Pulmonary artery endothelial cell (primary cell): ENCODE measurements around the gene ARID5B. TPM values are rescaled to one million over a fixed set of nuclear protein-coding genes. Genes with fewer than 3 reads are reported as not detected.

Source experiments
- DNase-seq: peaks from one replicate; pipeline ENCODE4 v3.0.0-alpha.2; 2011; ENCODE audit warnings: low read depth, low spot score
- total RNA-seq: library from RNA; depleted of rRNA; stranded (reverse); fragments of >200 nt; gene quantifications from 2 replicates; pipeline ENCODE4 v1.2.3, GENCODE V29; 2014

The ARID5B gene
- total RNA-seq, 1 donor from 2014 or later, result 4.6 TPM

DNA sequence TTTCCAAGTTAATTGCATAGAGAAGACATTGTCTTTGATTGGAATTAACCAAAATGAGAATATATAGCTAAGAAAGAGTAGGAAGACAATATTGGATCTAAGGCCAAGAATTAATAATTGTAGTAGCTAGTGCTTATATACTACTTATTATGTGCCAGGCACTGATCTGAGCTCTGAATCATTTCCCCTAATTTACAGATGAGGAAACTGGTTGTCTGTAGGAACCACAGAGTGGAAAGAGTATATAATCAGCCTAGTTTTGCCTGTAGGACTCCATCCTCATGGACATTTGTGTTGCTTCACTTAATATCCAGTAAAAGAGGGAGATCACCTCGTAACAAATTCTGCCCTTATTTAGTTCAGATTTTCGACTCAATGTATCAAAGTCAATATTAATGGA, 127.9 kb downstream of the ARID5B start:
- no peak for DNase-seq

DNA sequence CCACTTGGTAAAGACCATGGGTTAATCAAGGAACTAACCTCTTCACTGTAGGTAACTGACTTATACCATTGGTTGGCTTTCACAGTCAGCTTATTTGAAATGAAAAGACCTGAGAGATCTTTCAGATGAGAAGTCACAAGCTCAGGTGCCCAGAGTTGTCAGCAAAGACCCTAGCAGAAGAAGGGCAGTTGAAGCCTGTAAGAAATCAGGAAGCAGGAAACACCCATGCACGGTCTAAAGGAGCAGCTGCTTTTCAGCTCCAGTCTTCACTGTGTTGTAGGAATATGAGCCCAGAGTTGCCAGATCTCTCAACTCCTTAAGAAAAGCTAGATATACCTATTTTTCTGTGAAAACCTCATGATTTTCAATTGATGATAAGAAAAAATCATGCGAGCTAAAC, 130.0 kb downstream of the ARID5B start:
- no peak for DNase-seq

DNA sequence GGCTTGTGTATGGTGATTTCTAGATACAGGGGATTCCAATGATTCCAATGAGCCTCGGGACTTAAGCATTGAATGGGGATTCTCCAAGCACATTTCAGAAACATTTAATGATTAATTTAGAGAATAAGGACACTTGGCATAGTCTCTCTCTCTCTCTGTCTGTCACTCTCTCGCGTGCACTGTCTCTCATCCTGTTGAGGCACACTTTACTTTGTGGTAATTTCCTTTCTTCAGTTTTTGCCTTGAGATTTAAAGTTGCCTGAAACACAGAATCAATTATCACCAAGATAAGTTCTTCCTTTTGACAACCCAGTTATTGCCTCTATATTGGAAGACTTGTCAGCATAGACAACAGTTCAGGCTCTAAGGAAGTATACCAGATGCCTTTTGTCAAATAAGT, 131.6 kb downstream of the ARID5B start:
- no peak for DNase-seq

DNA sequence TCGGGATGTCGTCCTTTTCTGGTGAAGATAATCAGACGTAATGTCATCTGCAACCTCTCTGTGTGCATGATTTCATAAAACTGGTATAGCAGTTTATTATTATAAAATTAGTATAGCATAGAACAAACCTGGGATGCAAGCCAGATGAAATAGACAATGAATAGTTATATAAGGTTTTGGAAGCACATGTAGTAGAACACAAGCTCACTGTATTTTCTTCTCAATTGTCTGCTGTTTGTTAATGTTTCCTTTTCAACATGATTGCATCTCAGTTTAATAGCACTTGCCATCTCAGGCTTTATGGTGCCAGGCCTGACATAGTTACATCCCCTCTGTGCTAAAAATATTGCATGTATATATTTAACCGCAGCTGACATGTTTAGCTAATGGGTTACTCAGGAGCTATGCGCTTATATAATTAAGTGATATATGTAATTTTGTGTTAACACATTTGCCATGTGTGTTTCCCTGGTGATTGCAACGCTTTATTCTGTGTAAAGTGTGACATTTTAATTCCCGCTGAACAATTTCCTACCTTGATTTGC, 132.7 kb downstream of the ARID5B start:
- DNase-seq, result no peak

DNA sequence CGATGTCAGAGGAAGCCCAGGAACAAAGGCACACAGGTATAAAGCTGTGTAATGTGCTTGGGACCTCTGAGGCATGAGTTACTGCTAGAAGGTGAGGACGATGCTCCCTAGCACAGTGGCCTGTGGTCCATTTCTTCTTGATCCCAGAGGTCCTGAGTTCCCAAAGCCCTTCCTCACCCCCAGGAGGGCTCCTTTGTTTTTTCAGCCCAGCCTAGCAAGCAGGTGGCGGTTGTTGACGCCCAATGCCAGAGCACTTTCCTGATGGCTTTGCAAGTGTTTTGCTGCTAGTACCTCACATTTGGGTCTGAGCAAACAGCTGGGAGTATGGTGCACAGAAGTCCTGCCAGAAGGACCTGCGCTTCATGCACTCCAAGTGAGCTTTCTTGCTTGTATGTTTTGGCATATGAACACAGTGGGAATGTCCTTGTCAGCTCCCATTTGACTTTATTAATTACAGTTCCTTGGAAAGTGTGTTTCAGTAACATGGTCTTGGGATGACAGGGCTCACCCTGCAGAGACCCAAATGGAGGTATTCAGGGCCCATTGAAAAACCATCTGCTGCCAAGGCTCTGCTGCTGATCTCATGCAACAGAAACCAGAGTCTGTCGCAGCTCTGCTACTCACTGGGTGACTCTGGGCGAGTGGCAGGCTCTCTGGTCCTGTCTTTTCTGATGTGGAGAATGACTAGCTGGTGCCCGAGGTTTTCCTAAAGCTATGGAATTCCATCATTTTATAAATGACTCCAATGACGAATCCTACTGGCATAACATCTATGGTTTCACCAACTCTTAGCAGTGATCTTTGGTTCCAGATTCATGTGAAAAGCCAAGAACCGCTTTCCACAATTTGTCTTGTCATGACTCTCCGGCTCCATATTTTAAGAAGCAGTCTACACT, 134.9 kb downstream of the ARID5B start:
- DNase-seq, result no peak

DNA sequence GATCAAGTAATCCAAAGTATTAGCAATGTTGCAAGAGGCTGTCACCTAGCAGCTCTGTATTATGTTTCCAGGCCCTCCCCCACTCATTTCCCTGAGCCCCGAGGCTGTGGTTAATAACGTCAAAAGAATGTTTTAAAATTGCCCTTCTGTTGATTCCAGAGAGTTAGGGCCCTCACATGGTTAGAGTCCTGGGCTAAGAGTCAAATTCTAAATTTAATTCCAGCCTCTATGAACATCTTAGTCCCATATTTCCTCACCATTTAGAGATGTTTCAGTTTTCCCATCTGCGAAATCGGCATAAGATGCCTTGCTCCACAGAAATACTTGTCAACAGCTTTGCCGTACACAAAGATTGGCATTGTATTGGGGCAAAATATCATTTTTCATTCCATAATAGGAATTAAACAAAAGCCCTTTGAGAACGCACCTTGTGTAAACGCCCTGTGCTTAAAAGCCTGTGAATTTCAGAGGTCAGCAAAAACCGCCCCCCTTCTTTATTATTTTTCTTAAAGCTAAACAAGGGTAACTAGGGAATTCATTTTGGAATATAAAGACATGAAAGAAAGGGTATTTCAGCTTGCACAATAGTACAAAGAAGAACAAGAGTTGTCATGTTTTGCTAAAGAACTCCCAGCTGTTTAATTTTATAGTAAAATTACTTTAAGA, 135.8 kb downstream of the ARID5B start:
- no peak for DNase-seq

DNA sequence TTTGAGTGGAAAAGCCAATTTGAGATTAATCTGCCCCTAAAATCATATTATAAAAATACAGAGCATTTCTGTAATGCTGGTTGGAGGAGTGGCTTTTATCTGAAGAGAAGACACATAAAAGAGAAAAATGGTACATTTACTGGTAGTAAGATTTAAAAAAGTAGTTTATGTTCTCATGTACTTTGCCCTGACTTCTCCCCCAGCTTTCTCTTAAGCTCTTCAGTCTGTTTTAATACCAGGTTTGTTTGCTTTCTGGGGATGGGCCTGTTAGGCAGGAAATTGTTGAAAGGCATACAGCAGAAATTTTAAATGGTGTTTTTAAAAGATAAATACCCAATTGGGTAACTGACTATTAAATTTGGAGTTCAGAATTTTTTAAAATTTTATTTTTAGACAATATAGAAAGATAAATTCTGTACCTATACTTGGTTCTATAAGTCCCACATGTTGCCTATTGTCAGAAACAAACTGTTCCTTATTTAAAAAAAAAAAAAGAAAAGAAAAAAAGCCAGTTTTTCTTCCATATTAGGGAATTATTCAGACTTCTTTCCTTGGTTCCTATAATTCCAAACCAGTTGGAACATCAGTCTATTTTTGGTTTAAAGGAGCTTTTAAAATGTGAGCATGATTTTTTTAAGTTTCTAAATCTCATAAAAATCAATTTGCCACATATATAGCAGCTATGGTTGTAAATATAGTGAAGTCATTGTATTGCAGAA, 136.6 kb downstream of the ARID5B start:
- DNase-seq, result no peak

DNA sequence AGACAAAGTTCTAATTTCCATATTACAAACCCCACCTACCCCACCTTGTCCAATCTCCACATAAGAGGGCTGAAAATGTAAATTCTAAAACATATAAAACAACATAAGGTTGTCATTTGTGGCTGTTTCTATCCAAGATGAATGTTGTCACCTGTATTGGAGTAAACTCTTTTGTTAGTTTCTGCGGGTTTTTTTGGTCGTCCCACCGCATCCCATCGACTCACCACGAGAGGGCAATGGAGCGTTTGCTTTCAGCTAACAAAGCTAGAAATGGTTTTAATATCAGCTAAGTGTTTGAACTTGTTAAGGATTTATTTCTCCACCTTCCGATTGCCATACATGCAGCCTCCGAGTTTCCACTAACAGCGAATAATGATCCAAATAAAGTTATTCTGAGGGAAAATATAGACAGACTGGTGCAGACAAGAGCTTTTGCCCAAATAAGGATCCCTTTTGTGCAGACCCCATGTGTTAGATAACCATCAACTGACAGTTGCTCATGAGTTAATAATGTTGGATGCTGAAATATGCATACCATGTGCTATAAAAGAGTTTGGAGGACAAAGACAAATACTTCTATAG, 137.2 kb downstream of the ARID5B start:
- peak; percentile 32 for DNase-seq

DNA sequence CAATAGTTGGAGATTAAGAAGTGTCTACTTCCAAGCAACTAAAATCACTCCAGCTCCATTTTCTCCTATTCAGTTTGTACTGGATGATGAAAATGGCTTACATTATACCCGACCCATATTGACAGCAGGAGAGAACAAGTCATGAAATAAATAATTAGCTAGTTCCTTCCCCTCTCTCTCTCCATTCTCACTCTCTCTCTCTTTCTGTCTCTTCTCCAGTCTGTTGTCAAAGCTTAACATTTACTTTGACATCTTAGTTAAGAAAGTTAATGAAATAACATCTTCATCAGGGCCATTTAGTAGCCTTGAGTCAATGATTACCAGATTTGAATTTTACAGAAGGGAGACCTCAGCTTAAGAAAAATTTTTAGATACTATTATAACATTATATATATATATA, 138.5 kb downstream of the ARID5B start:
- DNase-seq, result no peak

DNA sequence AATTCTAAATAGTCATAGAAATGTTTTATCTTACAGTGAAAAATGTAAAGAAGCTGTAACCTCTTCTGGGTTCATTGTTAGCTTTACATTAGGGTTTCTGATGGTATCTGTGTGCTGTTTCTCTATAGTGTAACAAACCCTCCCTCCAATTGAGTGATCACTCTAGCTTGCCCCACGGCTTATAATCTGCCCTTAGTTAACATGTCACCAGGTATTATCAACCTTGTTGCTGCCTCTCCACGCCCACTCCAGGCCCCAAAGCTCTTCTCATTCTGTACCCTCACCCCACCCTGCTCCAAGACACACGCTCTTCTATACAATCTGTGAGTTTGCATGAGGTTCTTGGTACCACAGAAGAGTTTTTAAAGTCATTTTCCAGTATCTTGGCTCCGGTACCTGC, 139.4 kb downstream of the ARID5B start:
- DNase-seq, result no peak

DNA sequence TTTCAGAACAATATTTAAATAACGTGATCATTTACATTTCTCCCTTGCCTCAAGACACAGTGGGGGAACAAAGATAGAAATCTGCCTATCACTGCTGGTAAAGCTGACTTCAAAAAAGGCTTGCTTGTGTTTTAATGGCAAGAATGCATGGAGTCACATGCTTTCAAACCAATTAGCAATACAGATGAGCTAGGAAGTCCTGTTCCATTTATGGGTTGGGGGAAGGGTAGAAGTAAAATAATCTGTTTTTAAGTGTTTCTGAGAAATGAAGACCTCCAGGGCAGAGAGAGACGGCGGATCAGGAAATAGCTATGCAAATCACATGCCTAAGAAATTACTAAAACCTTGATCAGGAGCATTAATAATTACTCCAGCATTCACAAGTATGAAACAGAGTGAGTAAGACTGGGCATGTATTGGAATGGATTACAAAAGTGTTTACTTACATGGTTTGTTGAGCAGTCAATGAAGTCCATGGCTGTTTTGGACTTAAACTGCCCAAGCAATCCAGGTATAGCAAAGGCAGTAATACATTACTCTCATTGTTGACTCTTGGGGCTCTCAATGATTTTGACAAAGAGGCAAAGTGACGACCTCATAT, 142.0 kb downstream of the ARID5B start:
- DNase-seq, result no peak

DNA sequence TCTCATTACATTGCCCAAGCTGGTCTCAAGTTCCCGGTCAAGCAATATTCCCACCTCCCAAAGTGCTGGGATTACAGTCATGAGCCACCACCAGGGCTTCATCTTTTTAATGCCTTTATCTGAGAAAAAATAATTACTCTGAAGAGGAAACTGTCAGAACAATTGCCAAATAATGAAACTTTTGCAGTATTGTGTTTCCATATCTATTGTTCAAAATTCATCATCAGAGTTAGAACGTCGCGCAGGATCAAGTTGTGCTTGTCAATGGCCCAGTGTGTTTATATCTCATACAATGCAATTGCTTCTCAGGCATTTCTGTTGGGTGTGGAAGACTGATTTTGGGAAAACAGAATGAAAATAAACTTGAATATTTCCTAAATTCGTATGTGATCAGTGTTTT, 143.1 kb downstream of the ARID5B start:
- DNase-seq, result no peak

DNA sequence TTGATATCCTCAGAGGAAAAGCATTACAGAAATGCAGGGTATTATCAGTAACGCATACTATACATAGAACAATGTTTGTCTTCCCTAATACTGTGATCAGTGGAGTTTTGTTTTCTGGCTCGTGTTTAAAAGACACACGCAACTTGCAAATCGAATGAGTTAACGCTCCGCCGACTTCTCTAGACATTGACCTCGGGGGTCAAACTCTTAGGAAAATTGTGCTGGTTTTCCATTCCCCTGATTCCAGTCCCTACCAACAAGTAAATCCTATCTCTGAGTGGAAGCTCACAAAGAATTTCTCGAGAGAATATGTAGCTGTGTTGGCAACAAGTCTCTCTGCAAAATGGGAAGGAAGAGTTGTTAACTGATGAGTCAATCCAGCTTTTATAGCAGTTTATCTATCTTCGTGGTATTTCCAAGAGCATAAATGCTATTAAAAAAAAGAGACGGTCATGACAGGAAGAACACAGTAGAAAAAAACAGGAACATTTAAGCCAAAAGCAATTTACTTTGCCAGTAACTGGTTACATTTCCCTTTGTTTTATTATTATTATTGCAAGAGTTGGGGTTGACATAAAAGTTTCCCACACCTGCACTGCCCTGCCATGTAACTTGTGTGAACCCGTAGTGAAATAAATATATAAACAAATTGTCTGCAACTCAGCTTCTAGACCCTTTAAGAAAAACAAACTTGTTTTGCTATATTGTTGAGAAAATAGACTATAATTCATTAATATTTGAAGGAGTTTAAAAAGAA, 144.4 kb downstream of the ARID5B start:
- DNase-seq, result peak; percentile 50

DNA sequence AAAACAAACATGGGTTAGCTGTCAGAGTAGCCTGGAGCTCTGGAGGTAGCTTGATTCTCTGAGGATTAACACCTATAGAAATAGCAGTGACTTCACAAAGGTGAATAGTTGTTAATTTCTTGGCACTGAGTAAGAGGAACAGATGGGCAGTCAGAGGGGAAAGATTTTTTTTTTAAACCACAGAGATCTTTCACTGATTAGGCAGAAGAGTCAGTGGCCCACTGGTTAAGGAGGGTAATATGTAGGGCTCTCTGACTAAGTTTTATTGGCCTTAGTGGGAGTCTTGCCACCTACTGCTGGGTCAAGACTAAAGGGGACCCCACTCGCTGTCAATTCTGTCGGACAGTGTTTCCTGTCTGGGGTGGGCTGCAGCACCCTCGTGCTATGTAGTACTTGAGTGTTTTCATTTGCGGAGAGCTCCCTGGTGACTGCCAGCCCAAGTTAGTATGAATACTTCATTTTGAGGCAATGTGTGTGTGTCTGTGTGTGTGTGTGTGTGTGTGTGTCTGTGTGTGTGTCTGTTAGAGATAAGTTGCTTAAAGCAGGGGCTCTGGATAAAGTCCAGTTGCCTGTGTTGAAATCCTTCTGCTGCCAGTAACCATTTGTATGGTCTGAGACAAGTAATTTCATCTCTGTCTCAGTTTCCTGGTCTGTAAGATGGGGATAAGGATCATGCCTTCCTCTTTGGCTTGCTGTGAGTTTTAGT, 145.2 kb downstream of the ARID5B start:
- DNase-seq, result no peak

DNA sequence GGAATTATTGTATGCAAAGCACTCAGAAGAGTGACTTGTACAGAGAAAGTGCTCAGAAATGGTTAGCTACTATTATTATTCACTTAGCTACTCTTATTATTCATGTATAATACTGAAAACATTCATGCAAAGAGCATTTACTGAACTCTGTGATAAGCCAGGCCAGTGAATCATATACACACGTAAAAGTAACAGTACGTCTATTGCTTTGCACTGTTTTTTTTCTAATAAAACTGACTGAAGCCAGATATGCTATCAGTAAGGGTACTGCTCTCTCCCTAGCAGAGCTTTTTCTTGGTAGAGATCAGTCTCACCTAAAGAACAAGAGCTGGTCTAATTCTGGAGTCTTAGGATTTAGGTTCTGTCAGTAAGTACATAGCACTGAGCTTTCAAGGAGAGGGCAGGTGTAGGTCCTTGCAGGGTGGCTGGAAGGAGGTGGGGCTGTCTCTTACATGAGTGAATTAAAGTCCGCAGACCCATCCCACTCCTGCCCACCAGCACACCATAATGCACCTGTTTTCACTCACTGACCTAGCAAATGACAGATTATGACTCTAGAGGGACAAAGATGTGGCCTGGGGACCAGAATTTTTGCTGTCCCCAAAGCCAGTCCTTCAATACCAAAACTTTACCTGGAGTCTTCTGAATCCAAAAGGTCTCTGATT, 145.9 kb downstream of the ARID5B start:
- no peak for DNase-seq

DNA sequence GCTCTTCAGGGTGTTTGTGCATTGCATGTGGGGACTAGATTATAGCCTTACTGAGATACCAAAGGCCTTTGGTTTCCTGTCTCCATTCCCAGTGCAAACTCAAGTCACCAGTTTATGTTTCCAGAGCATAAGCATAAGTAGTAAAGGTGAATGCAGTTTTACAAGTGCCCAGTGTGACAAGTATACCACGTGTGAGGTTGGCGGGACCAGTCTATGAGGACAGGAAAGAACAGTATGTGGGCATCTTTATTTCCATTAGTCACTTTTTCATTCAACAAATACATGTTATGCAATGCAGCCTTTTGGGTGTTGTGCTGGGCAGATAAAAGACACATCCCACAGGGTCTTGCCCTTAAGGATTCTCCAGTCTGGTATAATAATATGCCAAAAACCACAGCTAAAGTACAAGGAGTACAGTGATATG, 146.5 kb downstream of the ARID5B start:
- no peak for DNase-seq

DNA sequence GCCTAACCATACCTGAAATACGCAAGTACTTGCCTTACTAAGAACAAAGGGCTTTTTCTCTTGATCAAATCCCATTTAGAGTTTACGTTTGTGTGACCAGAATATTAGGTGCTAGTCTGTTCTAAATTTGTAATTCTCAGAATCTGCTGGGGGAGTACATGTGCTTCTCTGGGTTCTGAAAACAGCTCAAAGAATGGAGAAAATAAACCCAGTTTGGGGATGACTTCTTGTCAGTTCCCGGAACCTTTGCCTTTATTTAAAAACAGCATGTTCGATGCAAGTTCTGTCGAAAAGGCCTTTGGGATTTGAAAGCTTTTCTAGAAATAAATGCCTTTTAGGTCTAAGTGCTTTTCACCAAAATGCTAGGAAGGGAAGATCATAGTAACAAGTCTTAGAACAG, 147.0 kb downstream of the ARID5B start:
- no peak for DNase-seq

DNA sequence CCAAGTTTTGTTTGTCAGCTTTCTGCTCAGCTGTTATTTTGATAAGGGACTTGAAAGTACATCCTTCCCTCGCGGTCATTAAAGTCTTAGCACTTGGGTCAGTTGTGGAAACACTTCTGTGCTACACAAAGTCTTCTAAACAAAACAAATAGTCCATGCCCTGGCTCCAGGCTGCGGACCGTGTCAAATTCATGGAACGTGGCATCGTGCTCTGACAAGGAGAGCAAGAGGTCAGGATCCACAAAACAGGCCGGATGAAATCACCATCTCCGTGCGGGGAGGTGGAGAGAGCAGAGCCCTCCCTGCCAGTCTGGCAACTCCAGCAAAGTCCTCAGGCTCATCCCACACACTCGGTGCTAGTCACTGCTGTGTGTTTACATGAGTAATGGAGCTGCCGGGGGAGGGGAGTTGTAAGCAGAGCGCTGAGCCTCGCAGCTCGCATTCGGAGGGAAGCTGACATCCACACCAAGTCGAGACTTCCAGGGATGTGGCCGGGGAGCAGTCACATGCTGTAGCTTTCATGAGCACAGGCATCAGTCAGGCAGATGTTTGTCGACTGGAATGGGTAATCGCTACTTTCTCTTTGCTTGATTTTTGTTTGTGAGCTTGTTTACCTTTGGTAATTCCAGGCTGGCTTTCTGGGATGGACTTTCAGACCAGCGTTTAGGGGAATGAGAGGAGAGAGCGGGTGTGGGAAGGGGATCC, 147.6 kb downstream of the ARID5B start:
- DNase-seq, result peak; percentile 81
